HG03457 (cell line): ENCODE data around the gene BAIAP3.

Source experiments
- ATAC-seq: cut with Tn5 transposase; IDR thresholded peaks from one replicate; pipeline ENCODE4 v1.9.1; 2021; ENCODE audit warnings: moderate number of reproducible peaks; ENCODE audit not compliant: unreplicated experiment

The BAIAP3 gene

DNA sequence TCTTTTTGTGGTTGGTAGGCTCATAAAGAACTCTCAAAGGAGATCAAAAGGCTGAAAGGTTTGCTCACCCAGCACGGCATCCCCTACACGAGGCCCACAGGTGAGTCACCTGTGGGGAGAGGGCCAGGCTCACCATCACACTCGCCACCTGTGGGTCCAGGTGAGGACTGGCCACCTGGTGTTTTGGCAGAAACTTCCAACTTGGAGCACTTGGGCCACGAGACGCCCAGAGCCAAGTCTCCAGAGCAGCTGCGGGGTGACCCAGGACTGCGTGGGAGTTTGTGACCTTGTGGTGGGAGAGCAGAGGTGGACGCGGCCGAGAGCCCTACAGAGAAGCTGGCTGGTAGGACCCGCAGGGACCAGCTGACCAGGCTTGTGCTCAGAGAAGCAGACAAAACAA, 29.4 kb downstream of the BAIAP3 start:
- no peak for ATAC-seq

DNA sequence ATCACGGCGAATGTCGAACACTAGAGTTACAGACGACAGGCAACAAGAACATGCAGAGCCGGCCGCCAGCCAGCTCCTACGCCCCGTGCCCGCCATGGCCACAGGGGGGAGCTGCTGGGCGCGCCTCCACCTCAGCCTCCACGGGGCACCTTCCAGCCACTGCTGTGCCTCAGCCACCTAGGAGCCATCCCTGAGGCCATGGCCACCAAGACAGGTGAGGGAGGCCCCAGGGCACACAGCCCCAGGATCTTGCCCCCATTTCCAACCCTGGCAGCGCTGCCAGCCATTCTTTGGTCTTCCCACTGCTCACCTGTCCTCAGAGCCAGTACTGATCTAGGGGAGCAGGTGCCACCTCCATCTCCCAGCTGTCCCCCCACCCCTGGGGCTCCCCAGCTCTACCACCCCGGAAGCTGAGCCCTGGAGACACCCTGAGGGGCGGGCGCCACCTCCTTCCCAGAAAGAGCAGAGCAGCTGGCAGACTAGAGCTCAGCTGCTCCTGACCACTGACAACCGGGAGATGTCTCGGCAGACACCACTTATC, 30.1 kb downstream of the BAIAP3 start:
- ATAC-seq = no peak

GRCh38 chr16:1364510-1364909, 31.1 kb downstream of the BAIAP3 start:
- ATAC-seq = no peak

DNA sequence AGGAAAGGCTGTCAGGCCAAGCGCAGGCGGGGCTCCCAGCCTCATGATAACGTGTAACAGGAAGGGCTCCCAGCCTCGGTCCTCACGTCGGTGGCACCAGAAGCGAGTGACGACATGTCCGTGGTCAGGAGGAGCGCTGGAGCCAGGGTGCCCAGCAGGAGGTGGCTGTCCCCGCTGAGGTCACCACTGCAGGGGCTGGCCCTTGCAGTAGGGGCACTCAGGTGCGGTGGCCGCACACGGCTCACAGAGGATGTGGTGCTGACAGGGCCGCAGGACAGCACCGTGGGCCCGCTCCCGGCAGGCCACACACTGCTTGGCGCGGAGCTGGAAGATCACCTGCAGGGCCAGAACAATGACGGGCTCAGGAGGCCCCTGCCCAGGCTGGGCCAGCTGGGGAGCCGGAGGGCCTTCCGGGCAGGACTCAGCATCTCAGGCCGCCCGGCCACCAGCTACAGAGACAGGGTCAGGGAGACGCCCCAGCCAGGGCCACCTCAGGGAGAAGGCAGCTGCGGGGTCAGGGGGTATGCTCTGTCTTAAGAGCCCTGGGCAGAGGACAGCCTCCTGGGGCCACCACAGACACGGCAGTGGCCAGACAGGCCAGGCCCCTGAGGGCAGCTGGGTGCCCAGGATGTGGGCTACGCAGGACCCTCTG, 32.7 kb downstream of the BAIAP3 start:
- ATAC-seq = no peak

GRCh38 chr16:1366712-1367299, 33.4 kb downstream of the BAIAP3 start:
- no peak for ATAC-seq

DNA sequence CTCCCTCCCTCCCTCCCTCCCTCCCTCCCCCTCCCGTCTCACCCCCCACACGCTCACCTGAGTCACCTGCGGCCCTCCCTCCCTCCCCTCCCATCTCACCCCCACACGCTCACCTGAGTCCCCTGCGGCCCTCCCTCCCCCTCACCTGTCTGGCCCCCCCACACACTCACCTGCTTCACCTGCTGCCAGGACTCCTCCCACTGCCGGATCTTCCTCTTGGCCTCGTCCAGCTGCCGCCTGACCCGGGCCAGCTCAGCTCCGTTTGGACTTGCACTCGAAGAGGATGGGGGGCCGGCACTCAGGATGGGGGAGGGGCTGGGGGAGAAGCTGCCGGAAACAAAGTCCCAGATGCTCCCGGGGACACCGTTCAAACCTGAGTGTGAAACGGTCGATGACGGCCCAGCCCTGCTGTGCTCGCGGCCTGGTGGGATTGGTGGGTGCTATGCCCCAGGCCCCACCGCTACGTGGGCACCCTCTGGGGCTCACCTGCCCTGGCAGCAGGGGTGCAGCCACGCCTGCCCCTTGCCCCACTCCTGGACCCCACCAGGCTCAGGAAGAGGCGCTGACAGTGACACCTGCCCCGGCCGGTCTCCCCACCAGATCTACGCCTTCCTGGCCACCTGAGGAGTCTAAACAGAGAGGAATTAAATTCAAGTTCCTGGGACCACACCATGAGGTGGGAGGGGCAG, 34.2 kb downstream of the BAIAP3 start:
- ATAC-seq = no peak

- ATAC-seq = no peak
These were observed 37.9 kb downstream of the BAIAP3 start for GRCh38 chr16:1371054-1371978.

DNA sequence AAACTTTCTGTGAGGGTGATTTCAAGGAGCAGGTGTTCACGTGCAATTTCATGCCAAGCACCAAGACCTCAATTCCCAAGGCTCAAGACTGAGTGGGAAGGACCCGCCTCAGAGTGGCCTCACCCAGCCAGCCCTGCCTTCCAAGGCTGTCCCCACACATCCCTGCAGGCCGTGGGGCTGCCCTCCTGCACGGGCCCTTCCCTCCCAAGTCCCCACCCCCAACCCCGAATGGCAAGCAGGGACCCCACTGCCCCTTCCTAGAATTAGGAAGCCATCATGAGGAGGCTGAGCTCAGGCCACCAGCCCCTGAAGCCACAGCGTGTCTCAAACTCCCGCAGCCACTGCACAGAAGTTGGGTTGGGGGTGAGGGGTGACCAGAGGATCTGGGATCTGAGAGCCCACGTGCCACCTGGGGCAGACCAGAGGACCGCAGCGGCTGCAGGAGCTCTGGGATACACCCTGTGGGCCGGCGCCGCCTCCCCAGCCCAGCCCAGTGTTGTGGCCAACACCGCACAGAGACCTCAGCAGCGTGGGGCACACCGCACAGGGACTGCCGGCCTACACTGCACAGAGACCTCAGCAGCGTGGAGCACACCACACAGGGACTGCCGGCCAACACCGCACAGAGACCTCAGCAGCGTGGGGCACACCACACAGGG, 39.0 kb downstream of the BAIAP3 start:
- no peak for ATAC-seq

DNA sequence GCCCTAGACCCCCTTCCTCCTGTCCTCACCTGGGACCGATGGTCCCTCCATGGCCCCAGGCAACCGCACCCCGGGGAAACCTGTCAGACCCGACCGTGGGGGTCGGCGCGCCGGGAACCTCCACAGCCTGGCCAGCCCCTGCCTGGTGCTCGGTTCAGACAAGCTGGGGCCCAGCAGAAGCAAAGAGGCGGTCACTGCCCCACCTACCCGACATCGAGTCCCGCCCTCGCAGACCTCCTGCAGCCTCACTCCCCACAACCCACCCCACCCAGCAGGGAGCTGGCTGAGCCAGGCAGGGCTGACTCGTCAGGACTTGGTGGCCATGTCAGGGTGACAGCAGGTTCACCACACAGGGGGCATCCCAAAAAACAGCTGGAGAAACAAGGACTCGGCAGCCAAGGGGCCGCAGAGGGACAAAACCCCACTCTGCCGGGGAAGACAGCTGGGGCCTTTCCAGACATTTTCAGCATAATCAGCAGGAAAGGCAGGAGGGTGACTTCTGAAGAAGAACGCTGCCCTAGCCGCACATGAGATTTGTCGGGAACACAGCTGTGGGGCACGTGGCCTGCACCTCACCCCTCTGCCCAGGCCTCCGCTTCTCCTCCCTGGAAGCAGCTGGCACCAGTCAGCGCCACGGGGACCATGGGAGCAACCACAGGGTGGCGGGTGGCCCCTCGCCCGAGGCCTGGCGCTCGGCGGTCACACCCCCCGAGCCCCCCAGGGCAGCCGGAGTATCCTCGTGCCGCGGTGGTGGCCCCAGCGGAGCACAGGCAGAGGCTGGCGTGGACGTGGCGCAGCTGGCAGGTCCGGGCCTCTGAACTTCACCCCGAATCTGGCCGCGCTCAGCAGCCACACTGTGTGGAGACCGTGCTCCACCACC, 41.2 kb downstream of the BAIAP3 start:
- ATAC-seq = no peak

- ATAC-seq = no peak
These were observed 41.8 kb downstream of the BAIAP3 start for GRCh38 chr16:1375298-1375640.

DNA sequence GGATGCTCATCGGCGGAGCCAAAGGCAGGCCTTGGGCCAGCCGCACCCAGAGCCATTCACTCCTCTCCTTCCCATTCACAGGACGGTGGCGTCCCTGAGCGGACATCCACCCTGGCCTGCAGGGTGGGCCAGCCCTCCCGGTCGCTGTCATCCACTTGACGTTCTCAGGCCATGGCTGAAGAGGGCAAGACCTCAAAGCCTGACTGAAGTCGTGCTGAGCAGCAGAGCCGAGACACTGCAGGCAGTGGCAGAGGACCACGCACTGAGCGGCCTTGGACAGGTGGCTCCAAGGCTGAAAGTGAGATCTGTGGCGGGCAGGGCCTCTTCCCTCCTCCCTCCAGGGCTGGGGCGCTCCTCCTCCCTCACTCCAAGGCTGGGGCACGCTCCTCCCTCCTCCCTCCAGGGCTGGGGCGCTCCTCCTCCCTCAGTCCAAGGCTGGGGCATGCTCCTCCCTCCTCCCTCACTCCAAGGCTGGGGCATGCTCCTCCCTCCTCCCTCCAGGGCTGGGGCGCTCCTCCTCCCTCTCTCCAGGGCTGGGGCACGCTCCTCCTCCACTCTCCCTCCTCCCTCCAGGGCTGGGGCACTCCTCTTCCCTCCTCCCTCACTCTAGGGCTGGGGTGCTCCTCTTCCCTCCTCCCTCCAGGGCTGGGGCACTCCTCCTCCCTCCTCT, 42.4 kb downstream of the BAIAP3 start:
- no peak for ATAC-seq

GRCh38 chr16:1377406-1378010, 44.1 kb downstream of the BAIAP3 start:
- ATAC-seq = no peak

DNA sequence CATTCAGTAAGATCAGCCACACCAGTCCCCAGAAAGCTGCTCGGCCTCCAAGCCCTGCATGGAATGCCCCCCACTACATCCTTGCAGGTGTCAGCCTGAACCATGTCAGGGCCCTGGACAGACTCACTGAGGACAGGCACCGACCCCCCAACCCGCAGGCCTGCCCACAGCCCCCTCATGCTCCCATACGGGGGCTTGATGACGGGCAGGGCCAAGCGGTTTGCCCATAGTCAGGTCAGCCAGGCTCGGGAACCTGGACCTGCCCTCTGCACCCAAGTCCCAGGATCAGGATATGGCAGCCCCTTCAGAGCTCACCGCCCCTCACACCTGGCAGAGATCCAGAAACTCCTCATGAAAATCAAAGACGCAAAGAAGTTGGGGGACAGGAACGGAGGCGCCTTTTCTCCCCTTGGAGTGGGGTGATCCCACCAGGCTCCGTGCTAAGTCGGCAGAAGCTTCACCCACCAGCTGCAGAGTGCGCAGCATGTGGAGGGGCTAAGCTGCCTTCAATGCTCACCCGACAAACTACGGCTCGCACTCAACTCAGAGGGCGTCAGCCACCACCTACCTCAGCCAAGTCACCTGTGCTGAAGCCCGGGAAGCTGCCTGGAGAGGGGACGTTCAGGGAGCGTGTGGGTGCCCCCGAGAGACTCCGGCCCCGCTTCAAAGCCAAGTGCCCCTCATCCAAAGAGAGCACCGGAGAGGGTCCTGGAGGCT, 44.8 kb downstream of the BAIAP3 start:
- no peak for ATAC-seq

- no peak for ATAC-seq
These were observed 45.4 kb downstream of the BAIAP3 start for GRCh38 chr16:1378804-1379303.

GRCh38 chr16:1379304-1380076, 46.0 kb downstream of the BAIAP3 start:
- ATAC-seq = no peak

- ATAC-seq = no peak
These were observed 46.8 kb downstream of the BAIAP3 start for GRCh38 chr16:1380195-1380594.
